ENCODE data around the gene PHLPP1.

PHLPP1 gene

GRCh38 chr18:62988471-62988870 is 273.1 kb downstream of the PHLPP1 start:
- DNase-seq, result no peak

GRCh38 chr18:62989195-62989594 is 273.9 kb downstream of the PHLPP1 start:
- DNase-seq, result no peak

DNA sequence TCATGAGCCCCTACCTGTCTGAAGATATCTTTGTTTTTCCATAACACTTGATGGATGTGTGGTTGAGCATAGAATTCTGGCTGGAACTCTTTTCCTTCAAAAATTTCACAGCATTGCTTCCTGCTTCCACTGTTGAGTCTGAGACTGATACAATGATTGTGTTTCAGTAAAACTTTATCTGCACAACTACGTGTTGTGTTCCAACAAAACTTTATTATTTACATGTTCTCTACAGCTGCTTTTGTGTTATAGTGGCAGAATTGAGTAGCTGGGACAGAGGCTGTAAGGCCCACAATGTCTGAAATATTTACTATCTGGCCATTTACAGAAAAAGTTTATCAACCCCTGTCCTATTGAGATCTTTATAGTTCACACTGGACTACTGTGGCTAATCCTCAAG is 275.3 kb downstream of the PHLPP1 start:
- DNase-seq, result no peak

DNA sequence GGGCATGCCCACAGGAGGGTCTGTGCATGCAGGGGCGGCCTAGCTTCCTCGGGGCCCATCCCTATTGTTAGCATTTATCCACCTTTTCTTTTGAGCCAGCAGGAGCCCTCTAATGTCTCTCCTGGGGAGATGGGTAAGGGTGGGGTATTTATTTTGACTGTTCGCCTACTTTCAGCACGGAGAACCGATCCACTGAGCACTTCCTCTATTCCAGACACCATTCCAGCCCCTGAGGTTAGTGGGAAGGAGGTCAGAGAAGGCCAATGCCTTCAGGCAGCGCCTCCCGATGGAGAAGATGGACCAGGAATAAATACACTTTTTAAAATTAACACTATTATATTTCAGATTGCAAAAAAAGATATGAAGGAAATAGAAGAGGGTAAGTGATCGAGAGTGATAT is 276.0 kb downstream of the PHLPP1 start:
- no peak for DNase-seq

- no peak for DNase-seq
Observed at GRCh38 chr18:62991959-62992358, 276.6 kb downstream of the PHLPP1 start.

DNA sequence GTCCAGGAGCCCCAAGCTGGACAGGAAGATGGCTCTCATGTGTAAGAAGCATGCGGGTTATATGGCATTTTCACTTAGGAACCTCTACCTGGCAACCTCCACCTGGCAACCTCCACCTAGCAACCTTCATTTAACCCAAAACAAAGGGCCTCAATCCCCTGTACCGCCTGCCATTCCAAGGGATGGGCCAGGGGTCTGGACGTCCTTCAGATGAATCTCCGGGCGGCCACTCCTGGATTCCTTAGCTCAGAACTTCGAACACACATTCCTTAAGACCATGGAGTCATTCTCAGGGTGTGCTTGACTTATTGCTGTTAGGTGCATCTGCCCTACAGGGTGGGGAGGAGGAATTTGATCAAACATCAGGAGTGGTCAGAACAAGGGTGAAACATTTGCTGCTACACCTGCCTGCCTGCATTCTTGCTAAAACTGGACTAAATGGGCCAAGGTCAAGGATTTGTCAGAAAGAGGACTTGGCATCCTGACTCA is 277.6 kb downstream of the PHLPP1 start:
- DNase-seq, result no peak

GRCh38 chr18:62996566-62996965 is 281.2 kb downstream of the PHLPP1 start:
- peak; percentile 7 for DNase-seq

DNA sequence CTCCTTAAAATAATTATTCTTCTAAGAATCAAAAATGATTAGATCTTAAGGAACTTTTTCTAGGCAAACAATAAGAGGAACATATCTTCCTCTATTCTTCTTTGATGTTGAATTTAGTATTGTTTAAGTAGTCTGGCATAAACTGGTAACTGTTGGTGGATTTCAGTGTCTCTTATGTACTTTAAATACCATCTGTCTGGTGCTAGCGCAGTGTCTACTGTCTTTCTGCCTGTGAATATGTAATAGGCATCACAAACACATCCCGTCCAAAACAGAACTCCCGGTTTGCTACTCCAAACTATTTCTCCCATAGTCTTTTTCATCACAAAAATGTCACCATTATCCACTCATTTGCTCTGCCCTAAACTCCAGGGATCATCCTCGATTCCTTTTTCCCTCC is 281.7 kb downstream of the PHLPP1 start:
- DNase-seq, result no peak

GRCh38 chr18:62998443-62998842 is 283.1 kb downstream of the PHLPP1 start:
- no peak for DNase-seq

DNA sequence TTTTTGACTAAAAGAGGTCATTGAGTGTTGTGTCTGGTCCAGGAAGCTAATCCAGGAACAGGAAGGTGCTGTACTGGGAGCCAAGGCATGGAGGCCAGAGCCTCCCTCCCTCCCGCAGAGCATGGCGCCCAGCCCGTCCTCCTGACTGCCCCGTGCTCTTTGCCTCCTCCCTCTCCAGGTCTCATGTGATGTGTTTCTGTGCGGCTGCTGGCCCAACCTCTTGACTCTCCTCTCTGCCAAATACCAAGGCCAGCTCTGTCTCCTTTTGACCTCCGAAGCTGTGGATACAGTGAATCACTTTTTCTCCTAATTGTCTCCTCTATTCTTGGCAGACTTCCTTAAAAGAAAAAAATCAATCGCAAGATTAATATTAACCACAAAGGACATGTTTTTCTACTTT is 284.1 kb downstream of the PHLPP1 start:
- DNase-seq, result no peak

- no peak for DNase-seq
Observed at GRCh38 chr18:62999921-63000320, 284.6 kb downstream of the PHLPP1 start.

GRCh38 chr18:63000839-63001238 is 285.5 kb downstream of the PHLPP1 start:
- no peak for DNase-seq

GRCh38 chr18:63001861-63002260 is 286.5 kb downstream of the PHLPP1 start:
- no peak for DNase-seq

DNA sequence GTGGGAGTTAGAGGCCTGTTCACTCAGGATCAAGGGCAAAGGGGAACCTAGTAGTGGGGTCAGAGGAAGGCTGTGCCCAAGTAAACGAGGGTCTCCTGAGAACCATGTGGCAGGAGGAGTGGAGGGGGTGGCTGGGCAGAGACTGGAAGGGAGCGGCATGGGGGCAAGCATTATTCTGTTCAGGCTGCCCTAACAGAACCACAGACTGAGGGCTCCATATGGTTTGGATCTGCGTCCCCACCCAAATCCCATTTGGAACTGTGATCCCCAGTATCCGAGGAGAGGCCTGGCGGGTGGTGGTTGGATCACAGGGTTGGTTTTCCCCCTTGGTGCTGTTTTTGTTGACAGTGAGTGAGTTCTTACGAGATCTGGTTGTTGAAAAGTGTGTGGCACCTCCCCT is 287.0 kb downstream of the PHLPP1 start:
- DNase-seq, result no peak

- DNase-seq, result no peak
Observed at GRCh38 chr18:63002803-63003445, 287.6 kb downstream of the PHLPP1 start.

DNA sequence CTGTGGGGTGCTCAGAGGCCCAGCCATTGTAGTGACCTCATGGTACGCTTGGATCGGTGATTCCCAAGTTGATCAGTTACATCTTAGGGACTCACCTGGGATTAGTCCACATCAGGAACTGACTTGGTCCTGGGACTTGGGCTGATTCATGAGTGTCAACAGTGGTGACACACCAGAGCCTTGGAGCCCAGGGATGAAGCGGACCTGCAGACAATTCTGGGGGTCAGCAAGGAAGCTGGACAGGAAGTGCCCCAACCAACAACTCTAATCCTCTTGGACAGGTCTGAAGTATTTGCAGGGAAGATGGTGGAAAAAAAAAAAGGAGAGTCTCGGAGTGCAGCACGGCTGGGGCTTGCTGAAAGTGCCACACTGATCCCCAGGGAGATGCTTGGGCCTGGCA is 288.6 kb downstream of the PHLPP1 start:
- DNase-seq, result no peak

DNA sequence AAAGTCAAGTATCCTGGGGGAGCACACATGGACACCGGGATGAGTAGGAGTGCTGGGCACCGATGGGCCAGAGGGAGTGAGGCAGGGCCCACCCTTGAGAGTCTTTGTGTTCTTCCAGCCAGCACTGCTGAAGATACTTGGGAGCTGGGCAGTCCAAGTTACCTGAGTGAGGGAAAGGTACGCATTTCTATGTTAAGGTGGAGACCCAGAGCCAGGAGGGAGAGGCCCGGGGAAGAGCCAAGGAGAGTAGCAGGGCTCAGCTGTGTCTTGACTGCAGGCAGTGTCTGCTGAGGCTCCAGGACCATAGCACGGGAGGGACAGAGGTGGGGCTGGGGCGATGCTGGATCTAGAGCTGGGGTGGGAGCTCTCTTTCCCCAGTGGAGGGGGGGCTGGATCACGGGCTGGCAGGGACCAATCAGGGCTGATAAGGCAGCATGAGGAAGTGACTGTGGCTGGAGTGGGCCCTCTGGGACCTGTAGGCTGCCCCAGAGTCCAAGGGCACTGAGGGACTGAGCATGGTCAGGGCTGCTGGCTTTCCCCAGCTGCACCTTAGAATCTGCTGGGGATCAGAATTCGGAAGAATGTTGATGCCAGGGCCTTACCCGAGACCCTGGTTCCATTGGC is 289.2 kb downstream of the PHLPP1 start:
- no peak for DNase-seq

DNA sequence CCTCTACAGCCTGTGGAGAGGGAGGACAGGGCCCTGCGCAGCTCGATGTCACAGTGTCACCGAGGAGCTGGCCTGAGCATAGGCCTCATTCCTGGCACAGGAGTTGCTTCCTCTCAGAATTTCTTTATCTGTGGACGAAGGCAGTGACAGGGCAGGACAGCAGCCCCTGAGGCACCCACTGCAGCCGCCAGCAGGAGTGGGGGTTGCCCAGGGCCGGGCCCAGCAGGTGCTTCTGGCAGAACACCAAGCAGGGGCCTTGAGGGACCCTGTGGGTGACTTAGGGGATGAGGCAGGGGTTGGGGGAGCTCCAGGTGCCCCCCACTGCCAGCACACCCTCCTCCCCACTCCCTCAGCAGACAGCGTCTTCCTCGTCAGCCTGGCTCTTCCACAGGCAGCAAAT is 290.0 kb downstream of the PHLPP1 start:
- DNase-seq, result no peak

DNA sequence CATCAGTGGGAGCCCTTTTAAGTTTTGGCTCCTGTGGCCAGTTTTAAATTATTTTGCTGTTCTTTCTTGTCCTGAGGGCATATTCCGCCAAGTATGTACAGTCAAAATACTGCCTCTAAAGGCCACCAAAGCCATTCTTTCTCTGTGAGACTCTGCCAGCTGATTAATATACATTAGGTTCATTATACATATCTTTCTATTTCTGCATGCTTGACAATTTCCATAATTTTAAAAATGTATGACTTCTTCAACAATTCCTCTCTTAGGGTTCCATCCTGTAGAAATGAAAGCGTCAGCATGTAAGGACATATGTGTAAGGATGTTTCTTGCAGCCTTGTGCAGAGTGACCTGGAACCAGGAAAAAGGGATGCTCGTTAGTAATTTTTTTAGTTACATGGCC is 291.9 kb downstream of the PHLPP1 start:
- DNase-seq, result no peak

DNA sequence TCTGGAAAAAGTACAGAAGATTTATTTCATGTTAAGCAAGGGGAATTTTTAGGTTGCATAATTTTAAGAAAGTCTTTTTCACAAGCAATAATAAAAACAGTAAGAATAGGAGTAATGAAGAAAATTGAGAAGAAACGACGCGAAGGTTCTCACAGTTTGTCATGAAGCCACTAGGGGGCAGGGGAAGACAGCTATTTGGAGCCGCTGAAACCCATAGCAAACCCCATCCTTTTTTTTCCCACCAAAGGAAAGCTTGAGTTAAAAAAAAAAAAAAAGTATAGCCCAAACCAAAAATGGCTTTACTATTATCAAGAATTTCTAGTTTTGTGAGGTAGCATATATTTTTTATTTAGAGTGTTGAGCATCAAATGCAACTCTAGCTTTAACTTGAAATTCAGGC is 300.9 kb downstream of the PHLPP1 start:
- peak; percentile 58 for DNase-seq

DNA sequence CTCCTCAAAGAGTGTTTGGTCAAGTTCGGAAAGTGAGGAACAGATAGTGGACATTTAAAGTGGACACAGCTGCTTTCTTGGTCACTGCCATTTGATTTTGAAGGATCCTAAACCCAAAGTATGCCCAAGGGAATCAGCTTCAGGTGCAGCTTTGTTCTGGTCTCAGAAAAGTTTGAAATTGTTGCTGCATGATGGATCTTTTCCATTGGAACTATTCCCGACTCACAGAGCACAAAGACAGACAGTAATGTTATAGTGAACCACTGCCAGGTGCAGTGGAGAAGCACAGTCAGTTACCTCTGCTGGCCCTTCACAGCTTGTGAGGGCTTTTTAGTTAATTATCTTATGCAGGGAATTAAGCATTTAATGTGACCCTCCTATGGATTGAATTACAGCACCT is 301.7 kb downstream of the PHLPP1 start:
- no peak for DNase-seq

DNA sequence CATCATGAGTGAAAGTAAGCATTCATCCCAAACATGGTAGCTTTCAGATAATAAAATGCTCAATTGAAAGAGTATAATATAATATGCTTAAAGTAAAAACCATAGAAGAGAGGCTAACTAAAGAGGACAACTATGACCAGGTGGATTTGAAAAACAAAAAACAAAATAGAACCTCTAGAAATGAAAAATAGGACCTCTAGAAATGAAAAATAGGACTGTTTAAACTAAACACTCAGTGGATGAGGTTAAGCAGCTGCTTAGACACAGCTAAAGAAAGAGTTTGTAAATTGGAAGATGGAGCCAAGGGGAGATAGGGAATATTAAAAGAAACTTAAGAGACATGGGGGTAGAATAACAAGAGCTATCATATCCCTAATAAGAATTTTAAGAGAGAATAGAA is 302.6 kb downstream of the PHLPP1 start:
- no peak for DNase-seq

DNA sequence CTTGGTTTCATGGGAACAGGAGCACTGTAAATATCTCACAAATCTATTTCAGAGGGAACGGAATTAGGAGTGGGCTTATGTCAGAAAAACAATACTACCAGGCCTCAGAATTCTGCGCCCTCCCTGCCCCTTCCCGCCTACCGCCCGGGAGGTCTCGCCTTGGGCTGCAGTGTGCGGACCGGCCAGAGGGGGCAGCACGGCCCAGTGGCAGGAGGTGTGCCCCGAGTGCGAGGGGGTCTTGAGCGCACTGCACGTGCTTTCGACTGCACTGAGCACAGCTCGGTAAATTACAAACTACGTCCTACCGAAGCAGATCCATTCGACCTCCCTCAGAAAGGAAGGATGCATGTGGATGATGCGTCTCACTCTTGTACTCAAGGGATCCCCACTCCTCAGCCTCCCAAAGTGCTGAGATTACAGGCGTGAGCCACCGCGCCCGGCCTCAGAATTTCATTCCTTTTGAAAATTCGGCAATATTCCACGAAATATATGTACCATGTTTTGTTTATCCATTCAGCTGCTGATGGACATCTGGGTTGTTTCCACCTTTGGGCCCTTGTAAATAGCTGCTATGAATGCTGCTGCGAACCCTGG is 307.2 kb downstream of the PHLPP1 start:
- no peak for DNase-seq

DNA sequence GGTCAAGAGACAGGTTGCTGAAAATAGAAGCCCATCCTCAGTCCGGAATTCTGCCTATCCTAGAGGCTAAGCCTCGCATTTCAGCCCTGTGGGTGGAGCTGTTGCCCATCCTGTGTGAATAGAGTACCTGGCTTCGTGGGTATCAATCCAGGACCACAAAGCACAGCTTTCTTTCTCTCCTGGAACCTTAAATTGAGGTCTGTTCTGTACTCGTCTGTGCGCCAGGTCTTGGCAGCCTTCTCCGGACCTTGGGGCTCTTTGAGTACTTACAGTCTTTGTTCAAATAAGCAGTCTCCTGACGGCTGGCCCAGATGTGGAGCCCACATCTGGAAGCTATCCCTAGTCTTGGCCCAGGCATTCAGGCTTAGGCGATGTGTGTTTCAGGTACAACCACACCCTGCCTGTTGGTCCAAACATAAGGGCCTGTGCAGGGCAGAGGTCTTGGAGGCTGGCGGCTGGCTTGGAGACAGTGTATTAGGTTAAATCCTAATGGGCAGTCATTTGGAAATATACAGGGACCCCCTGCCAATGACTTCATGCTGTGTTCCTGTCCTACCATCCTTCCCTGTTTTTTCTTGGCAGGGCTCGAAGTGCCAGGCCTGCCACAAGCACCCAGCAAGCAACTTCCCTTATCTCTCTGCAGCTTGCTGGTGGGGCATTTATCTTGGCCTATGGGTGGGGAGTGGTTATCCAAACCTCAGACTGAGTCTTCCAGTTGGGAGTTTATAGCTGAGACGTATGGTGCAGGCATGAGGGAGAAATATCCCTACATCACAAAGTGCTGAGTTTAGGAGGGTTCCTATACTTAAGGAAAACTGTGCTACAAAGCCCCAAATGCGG is 310.1 kb downstream of the PHLPP1 start:
- no peak for DNase-seq
